ENCODE results near the gene ANKDD1A.

The ANKDD1A gene

GRCh38 chr15:64923546-64923945, 11.8 kb downstream of the ANKDD1A start:
- DNase-seq (ENCODE audit: low spot score) = no peak

DNA sequence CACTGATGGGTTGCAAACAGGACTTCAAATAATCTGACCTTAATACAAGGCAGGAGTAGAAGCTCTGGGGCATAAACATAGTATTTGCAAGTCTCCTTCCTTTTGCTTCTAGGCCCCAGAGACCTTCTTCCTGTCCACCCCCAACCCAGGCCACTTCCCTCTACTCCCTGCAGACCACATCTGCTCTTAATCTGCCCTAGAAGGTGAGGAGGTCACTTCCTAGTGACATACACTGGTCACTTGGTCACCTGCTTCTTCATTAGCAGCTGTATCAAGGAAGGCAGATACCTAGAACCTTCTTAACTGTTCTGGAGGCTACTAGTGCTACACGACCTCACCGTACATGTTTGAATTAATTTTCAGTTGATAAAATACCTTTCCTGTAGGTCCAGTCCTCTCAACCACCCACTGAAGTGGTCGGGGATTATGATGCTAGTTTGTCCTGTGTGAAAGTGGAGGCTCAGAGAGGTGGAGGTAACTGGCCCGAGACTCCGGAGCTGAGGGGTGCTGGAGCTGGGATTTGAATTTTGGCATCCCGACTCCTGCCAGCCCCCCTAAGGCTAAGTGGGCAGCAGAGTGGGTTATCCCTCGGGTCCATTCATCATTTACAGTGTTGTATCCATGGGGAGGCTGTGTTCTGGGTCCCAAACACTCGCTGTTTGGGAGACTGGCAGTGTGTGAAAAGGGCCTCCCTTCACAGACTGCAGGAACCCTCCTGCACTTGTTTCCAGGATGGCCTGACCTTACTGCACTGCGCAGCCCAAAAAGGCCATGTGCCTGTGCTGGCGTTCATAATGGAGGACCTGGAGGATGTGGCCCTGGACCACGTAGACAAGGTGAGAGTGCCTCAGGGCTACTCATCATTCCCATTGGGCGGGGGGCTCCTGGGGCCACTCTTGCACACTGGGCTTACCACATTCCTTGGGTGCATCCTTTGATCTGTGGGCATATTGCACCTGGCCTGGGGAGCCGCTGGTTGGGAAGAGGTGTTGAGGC, 13.9 kb downstream of the ANKDD1A start:
- no peak for DNase-seq (ENCODE audit: low spot score)

DNA sequence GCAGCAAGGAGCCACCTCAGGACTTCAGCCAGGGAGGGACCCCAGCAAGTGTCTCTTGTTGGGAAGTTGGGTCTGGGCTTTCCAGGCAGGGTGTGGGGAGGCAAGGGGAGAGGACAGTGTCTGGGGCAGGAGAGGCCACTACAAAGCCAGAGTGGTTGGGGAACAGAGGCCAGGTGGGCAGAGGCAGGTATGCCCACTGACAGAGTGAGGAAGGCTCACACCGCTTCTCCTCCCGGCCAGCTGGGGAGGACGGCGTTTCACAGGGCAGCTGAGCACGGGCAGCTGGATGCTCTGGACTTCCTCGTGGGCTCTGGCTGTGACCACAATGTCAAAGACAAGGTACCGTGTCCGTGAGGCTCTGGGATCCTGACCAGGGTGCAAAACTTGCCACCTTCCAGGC, 15.0 kb downstream of the ANKDD1A start:
- DNase-seq (ENCODE audit: low spot score) = no peak

DNA sequence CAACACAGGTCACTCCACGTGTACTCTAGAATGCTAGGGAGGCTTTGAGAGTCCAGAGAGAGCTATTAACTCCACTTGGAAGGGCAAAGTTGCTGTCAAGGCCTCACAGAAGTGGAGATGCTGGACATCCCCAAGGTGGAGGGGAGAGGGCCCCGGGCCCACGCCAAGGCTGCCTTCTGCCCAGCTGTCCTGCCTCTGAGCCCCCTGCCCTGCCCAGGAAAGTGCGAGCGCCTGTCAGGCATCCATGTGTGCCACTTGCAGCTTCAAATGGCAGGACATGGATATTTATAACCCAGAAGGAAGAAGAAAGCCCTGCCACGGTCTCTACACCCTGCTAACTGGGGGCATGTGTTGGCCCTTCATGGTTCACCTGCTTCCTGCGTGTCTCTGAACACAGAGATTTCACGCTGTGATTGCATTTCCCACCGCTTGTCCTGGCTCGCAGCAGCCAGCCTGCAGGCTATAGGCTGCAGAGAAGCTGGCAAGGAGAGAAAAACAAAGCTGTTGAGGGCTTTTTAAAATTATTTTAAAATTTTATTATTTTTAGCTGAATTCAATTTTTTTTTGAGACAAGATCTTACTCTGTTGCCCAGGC, 17.0 kb downstream of the ANKDD1A start:
- no peak for DNase-seq (ENCODE audit: low spot score)

- DNase-seq (ENCODE audit: low spot score) = no peak
These were observed 18.4 kb downstream of the ANKDD1A start for GRCh38 chr15:64930019-64930652.

DNA sequence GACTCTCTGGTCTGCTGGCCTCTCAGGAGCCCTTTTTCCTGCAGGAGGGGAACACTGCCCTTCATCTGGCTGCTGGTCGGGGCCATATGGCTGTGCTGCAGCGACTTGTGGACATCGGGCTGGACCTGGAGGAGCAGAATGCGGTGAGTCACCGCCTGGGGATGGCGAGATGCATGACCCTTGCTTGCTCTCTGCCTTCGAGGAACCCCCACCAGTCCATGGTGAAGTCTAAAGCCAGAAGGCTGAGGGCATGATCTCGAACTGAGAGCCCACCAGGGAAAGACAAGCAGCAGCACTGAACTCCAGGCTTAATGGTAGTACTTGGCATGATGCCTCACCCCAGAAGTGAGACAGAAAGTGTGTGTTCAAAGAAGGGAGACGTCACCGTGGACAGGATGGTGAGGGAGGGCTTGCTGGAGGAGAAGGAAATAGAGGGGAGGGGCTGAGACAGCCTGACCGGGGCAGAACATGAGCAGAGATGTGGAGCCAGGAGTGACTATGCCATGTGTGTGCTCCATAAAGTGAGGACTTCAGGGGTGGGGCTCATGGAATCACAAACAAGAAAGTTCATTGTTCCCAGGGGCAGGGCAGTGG, 19.2 kb downstream of the ANKDD1A start:
- no peak for DNase-seq (ENCODE audit: low spot score)

GRCh38 chr15:64931381-64931780, 19.7 kb downstream of the ANKDD1A start:
- no peak for DNase-seq (ENCODE audit: low spot score)

- no peak for DNase-seq (ENCODE audit: low spot score)
These were observed 22.3 kb downstream of the ANKDD1A start for GRCh38 chr15:64934023-64934422.

- DNase-seq (ENCODE audit: low spot score) = no peak
These were observed 26.5 kb downstream of the ANKDD1A start for GRCh38 chr15:64938192-64938591.

DNA sequence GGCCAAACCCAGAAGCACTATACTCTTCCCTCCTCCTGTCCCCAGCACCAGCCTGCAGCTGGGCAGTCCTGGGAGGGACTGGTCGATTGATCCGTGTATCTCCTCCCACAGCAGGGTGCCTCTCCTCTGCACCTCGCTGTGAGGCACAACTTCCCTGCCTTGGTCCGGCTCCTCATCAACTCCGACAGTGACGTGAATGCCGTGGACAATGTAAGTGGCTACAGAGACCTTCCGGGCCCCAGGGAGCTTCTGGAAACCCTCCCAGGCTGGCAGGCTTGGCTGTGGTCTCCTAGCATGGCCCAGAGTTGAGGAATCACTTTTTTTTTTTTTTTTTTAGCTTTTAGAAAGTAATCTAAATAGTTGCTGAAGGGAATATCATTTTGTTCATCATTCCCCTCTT, 30.7 kb downstream of the ANKDD1A start:
- no peak for DNase-seq (ENCODE audit: low spot score)

- DNase-seq (ENCODE audit: low spot score) = no peak
These were observed 32.0 kb downstream of the ANKDD1A start for GRCh38 chr15:64943512-64944225.

DNA sequence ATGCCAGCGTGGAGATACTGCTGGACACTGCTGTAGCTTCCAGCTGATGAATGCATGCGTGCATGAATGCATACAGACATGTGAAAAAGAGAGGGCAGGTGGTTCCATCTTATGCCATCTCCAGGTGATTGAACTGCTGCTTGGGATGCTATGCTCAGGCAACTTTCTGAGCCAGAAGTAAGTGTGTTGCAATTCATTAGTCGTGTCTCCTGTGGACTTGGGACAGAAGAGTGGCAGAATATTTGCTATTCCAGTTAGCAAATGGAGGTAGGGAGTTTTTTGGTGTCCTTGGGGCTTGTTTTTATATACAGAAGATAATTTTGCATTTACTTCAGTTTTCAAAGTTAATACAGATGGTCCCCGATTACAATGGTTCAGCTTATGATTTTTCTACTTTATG, 33.3 kb downstream of the ANKDD1A start:
- no peak for DNase-seq (ENCODE audit: low spot score)

DNA sequence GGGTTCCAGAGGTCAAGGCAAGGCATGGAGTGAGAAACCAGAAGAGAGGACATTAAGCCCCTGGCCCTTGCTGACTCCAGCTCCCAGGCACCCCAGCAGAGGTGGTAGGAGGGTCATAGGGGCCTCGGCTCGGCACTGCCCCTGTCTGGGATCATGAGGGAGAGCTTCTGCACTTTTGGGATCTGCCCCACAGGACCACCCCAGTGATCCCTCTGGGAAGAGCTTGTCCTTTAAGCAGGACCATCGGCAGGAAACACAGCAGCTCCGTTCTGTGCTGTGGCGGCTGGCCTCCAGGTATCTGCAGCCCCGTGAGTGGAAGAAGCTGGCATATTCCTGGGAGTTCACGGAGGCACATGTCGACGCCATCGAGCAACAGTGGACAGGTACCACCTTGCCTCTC, 35.5 kb downstream of the ANKDD1A start:
- no peak for DNase-seq (ENCODE audit: low spot score)

DNA sequence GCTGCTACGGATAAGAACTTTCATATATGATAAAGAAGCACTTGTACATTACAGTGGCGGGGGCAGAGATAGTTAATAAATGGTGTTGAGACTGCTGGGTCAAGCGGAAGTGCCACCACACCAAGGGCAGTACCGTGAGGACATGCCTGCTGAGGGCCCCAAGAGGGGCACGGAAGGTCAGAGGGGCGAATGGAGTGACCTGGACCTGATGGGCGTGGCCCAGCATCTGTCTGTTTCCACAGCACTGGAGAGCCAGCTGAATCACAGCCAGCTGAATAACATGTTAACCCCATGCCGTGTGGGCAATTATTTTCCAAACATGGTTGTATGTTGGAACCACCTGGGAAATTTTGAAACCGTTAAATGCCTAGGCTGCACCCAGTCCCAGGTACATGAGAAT, 37.2 kb downstream of the ANKDD1A start:
- DNase-seq (ENCODE audit: low spot score) = no peak

- no peak for DNase-seq (ENCODE audit: low spot score)
These were observed 37.9 kb downstream of the ANKDD1A start for GRCh38 chr15:64949383-64950186.

DNA sequence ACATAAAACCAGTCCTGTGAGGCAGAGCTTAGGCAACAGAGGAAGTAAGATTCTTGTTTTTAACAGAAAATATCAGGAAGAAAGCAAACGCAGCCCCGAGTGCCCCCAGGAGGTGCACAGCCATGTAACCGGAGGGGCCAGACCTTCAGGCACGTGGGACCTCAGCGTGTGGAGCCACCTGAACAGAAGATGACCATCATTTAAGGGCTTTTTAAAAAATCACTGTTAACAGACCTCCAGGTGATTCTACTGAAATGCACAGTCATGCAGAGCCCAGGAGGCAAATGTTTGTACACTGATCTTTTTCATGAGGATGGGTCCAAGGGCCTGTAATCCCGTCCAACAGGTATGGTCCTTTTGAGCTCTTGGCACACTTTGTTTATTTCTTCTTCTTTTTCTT, 39.2 kb downstream of the ANKDD1A start:
- DNase-seq (ENCODE audit: low spot score) = no peak

DNA sequence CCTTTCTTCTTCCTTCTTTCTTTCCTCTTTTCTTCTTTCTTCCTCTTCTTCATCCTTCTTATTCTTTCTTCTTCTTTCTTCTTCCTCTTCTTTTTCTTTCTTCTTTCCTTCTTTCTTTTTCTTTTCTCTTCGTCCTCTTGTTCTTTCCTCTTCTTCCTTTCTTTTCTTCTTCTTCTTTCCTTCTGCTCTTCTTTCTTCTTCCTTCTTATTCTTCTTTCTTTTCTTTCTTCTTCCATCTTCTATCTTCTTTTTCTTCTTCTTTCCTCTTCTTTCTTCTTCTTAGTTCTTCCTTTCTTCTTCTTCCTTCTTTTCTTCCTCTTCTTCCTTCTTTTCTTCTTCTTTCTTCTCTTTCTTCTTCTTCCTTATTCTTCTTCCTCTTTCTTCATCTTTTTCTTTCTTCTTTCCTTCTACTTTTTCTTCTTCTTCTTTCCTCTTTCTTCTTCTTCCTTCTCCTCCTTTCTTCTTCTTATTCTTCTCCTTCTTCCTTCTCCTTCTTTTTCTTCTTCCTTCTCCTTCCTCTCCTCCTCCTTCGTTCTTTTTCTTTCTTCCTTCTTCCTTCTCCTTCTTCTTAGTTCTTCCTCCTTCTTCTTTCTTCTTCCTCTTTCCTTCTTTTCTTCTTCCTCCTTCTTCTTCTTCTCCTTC, 40.2 kb downstream of the ANKDD1A start:
- no peak for DNase-seq (ENCODE audit: low spot score)

GRCh38 chr15:64954395-64954794, 42.7 kb downstream of the ANKDD1A start:
- no peak for DNase-seq (ENCODE audit: low spot score)

DNA sequence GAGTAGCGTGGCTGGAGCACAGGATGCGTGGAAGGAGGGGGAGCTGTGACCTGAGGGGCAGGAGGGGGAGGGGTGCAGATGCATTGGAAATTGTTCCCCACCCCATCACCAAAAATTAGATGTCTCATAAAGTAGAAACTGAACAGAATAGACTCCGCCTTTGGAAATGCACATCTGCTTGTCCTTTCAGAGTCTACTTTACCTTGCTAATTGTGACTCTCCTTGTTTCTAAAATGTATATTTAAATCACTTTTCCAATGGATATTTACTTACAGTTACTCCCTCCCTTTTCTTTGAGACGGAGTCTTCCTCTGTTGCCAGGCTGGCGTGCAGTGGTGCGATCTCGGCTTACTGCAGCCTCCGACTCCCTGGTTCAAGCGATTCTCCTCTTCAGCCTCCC, 47.4 kb downstream of the ANKDD1A start:
- DNase-seq (ENCODE audit: low spot score) = no peak

- no peak for DNase-seq (ENCODE audit: low spot score)
These were observed 48.5 kb downstream of the ANKDD1A start for GRCh38 chr15:64960153-64960552.

DNA sequence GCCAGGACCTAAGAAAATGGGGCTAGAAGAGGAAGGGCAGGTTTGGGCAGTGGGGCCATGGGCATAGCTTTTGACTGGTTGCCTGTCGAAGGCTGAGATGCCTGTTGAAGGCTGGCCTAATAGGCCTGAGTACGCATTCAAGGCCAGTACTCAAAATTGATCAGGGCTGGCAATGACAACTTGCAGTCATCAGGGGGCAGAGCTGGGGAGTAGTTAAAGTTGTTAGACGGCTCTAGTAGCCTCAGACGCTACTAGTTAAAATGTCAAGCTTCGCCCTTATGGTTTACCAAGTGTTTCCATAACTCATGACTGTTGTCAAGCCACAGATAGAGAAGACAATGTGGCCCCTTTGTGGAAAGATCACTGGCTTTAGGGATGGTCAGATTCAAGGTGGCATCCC, 49.3 kb downstream of the ANKDD1A start:
- no peak for DNase-seq (ENCODE audit: low spot score)
